BE2C (cell line): ENCODE results near the gene NXPH1.

Experiments used
- DNase-seq: peaks from one replicate; pipeline ENCODE4 v3.0.0-alpha.2; 2020
- H3K27me3 ChIP-seq: fragments of 250-450 bp; sonication (Bioruptor Pico); 2 replicates; pipeline ENCODE4 v1.5.1; 2020; ENCODE audit warnings: mild to moderate bottlenecking
- H3K36me3 ChIP-seq: fragments of 250-450 bp; sonication (Bioruptor Pico); 2 replicates; pipeline ENCODE4 v1.5.1; 2020; ENCODE audit warnings: mild to moderate bottlenecking
- H3K4me1 ChIP-seq: fragments of 250-450 bp; sonication (Bioruptor Pico); 2 replicates; pipeline ENCODE4 v1.5.1; 2020
- H3K4me3 ChIP-seq: 2 replicates; pipeline ENCODE4 v1.5.1; 2011; ENCODE audit warnings: low read depth, low read length
- H3K9me3 ChIP-seq: fragments of 250-450 bp; sonication (Bioruptor Pico); 2 replicates; pipeline ENCODE4 v1.5.1; 2020
- TF ChIP-seq, protein P1 (sequence below): IDR thresholded peaks from 2 replicates; pipeline ENCODE4 v1.5.1; 2012; ENCODE audit warnings: mild to moderate bottlenecking, low read depth, low read length

Gene NXPH1

DNA sequence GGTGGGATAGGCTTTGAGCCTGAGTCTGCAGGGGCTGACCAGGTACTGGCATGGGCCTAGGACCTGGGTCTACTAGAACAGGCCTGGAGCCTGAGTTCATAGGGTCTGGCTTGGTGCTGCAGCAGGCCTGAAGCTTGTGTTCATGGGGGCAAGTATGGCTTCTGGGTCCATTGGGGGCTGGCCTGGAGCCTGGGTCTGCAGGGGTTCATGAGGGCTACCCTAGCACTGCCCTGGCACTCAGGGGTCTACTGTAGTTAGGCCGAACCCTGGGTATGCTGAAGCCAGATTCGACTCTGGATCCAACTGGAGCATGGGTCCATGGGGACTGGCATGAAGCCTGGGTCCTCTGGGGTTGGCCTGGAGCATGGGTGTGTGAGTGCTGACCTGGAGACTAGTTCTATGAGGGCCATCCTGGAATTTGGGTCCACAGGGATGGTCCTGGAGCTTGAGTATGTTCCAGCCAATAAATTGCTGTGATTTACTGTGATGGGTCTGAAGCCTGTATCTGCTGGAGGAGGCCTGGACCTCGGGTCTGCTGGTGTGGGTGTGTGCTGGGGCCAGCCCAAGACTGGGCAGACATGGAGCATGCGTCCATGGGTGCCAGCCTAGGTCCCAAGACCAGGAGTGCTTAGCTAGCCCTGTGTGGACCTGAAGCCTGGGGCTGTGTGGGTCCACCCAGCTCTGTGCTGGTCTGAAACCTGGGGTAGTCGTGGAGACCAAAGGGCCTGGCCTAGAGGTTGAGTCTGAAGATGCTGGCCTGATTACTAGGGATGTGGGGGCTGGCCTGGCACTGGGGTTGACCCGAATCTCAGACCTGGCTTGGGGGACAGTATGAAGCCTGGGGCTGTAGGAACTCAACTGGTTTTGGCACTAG is 235.5 kb downstream of the NXPH1 start:
- no peaks in the 10 kb centered on the region for H3K36me3 ChIP-seq
- peaks cover 3% of the 10 kb centered on the region; the same call in 1 of the 2 replicates for H3K9me3 ChIP-seq
- DNase-seq = no peak
- H3K27me3 ChIP-seq = no peaks in the 10 kb centered on the region
- H3K4me3 ChIP-seq = no peak overlapping the region
- no peaks in the 10 kb centered on the region for H3K4me1 ChIP-seq
- TF ChIP-seq, protein P1, sequence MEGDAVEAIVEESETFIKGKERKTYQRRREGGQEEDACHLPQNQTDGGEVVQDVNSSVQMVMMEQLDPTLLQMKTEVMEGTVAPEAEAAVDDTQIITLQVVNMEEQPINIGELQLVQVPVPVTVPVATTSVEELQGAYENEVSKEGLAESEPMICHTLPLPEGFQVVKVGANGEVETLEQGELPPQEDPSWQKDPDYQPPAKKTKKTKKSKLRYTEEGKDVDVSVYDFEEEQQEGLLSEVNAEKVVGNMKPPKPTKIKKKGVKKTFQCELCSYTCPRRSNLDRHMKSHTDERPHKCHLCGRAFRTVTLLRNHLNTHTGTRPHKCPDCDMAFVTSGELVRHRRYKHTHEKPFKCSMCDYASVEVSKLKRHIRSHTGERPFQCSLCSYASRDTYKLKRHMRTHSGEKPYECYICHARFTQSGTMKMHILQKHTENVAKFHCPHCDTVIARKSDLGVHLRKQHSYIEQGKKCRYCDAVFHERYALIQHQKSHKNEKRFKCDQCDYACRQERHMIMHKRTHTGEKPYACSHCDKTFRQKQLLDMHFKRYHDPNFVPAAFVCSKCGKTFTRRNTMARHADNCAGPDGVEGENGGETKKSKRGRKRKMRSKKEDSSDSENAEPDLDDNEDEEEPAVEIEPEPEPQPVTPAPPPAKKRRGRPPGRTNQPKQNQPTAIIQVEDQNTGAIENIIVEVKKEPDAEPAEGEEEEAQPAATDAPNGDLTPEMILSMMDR = no peak

DNA sequence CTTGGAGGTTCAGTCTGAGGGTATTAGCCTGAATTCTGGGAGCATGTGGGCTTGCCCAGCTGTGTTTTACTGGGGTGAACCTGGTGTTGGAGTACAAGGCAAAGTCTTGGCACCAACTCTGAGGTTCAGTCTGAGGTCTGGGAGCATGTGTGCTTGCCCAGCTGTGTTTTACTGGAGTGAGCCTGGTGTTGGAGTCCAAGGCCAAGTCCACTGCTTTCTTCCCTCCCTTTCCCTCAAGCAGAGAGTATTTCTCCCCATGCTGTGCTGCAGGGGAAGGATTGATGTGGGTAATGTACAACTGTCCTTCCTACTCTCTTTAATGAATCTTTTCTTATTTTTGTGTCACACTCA is 236.1 kb downstream of the NXPH1 start:
- H3K4me1 ChIP-seq = no peaks in the 10 kb centered on the region
- H3K4me3 ChIP-seq = no peak overlapping the region
- no peak for DNase-seq
- no peaks in the 10 kb centered on the region for H3K27me3 ChIP-seq
- H3K36me3 ChIP-seq = no peaks in the 10 kb centered on the region
- TF ChIP-seq, protein P1 = no peak
- peaks cover 3% of the 10 kb centered on the region; the same call in 1 of the 2 replicates for H3K9me3 ChIP-seq

DNA sequence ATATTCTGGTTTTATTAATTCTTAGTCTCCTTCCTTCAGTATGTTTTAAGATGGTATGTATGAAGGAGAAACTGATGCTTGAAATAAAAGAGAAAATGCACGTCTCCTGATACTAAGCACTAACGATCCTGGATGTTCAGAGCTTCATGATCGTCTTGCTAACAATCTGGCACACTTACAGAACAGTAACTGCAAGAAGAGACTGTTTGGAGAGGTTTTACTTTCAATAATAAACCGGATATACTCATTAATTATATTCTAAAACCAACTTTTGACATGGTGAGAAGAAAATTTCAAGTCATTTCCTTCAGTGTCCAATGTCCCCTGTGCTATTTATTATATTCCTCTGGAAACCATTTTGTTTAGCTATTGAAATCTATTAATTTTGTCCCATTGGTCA is 251.0 kb downstream of the NXPH1 start:
- no peaks in the 10 kb centered on the region for H3K9me3 ChIP-seq
- H3K27me3 ChIP-seq = no peaks in the 10 kb centered on the region
- H3K4me1 ChIP-seq = no peaks in the 10 kb centered on the region; the same call in 1 of the 2 replicates
- no peak overlapping the region for H3K4me3 ChIP-seq
- no peaks in the 10 kb centered on the region for H3K36me3 ChIP-seq
- DNase-seq = no peak
- TF ChIP-seq, protein P1 = no peak

DNA sequence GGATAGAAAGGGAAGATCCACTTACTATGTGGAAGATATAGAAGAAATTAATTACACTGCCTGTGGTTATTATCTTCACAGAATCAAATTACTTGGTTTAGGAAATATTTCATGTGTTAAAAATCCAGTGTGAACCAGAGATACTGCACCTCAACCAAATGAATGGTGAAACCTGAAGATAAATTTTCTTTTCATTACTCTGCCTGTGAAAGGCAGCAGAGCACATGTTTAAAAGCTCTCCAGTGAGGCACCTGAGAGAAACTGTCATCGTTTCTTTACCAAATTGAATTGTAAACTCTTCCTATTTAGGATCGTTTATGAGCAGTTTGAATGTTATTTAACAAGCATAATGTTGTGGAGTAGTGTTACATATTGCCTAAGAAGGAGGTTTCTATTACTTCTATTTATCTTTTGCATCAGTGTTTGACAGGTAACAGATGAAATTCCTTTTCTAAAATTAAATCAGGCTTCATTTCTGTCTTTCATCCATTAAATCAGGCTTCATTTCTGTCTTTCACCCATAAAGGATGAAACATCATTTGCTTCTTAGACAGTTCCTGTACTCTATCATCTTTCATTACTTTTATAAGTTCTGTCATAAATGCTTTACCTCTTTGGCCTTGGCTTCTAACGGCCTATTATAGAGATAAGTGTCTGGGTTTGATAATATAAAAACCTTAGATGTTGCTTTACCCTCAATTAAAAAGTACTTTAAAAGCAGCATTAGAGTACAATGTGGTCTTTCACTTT is 266.6 kb downstream of the NXPH1 start:
- DNase-seq = peak; percentile 28
- Histone ChIP-seq H3K4me3 (no peak overlapping the region), H3K36me3 (no peaks in the 10 kb centered on the region), H3K9me3 (no peaks in the 10 kb centered on the region), H3K4me1 (peaks cover 22% of the 10 kb centered on the region), H3K27me3 (no peaks in the 10 kb centered on the region)
- TF ChIP-seq, protein P1 = no peak

DNA sequence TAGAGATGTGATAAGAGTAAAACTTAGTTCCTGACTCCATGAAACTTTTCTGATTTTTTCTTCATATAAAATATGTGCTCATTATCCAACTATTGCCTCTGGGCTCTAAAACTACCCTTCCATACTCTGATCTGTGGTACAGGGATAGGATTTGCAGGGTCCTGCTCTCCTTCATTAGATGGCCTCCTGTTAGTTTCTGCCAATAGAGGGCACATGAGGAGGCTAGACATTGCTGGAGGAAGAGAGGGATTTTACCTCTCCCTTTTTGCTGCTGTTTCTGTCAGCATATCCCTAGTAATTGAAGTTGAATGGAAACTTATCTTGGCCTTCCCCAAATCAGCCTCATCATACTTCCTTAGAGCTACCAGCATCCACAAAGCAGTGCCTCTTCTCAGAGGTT is 269.4 kb downstream of the NXPH1 start:
- Histone ChIP-seq H3K4me1 (peaks cover 22% of the 10 kb centered on the region), H3K4me3 (no peak overlapping the region), H3K27me3 (no peaks in the 10 kb centered on the region), H3K9me3 (no peaks in the 10 kb centered on the region), H3K36me3 (no peaks in the 10 kb centered on the region)
- DNase-seq = peak; percentile 20
- TF ChIP-seq, protein P1 = peak; percentile 66

DNA sequence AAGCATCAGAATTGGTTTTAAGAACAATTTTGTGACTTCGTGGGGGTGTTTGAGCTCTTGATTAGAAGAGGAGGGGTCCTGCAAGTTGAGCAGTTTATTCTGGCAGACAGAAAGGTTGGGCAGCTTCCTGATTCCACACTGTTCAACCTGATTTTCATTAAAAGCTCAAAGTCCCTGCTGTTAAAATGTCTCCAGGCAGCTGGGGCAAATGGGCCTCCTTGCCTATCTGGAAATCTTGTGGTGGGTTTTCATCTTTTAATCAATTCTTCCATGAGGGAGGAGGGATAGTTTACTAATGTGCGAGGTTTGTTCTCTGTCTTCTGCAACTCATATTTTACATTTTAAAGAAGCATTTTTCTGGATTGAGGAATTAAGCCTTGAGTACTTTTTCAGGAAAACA is 276.7 kb downstream of the NXPH1 start:
- Histone ChIP-seq H3K4me1 (peaks cover 2% of the 10 kb centered on the region; the same call in 1 of the 2 replicates), H3K9me3 (no peaks in the 10 kb centered on the region), H3K27me3 (no peaks in the 10 kb centered on the region), H3K36me3 (no peaks in the 10 kb centered on the region), H3K4me3 (no peak overlapping the region)
- TF ChIP-seq, protein P1 = no peak
- DNase-seq = no peak
